ENCODE data around the gene PAXX. TPM values are rescaled to one million over a fixed set of nuclear protein-coding genes. Genes with fewer than 3 reads are reported as not detected.

PAXX gene
- total RNA-seq, 1 experiment from 2014 or later, result 46.0 TPM

- in situ Hi-C loops (cut with HindIII; ENCODE audit: low pct_unique_long_range_greater_than_20kb, low sequenced_read_pairs), result no loop called here
- no peak for DNase-seq (ENCODE audit: low read depth, low spot score)
Measured at GRCh38 chr9:136951541-136952320, 40.5 kb upstream of the PAXX start, which contains the start of gene LCN12. Gene LCN12 (plus strand): TSS chr9:136952273. CDS start chr9:136952328, 55 bp downstream.

DNA sequence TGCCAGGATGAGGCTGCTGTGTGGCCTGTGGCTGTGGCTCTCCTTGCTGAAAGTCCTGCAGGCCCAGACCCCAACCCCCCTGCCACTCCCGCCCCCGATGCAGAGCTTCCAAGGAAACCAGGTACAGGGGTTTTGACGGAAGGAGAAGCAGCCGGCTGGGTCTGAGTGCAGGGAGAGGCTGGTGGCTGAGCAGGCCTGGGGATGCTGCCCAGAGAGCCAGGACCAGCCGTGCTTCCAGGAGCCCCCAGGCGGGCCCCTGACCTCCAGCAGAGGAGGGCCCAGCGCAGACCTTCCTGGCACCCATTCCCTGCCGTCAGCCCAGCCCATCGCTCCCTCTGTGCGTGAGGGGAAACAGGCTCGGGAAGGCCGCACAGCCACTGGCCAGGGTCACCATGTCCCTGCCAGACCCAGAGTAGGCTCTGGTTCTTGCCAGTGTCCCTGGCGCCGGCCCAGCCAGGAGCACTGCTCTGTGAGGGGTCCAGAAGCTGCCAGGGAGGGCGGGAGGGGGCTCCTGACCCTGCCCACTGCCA, 39.8 kb upstream of the PAXX start:
- DNase-seq (ENCODE audit: low read depth, low spot score), result no peak
- in situ Hi-C loops (cut with HindIII; ENCODE audit: low pct_unique_long_range_greater_than_20kb, low sequenced_read_pairs), result no loop called here

DNA sequence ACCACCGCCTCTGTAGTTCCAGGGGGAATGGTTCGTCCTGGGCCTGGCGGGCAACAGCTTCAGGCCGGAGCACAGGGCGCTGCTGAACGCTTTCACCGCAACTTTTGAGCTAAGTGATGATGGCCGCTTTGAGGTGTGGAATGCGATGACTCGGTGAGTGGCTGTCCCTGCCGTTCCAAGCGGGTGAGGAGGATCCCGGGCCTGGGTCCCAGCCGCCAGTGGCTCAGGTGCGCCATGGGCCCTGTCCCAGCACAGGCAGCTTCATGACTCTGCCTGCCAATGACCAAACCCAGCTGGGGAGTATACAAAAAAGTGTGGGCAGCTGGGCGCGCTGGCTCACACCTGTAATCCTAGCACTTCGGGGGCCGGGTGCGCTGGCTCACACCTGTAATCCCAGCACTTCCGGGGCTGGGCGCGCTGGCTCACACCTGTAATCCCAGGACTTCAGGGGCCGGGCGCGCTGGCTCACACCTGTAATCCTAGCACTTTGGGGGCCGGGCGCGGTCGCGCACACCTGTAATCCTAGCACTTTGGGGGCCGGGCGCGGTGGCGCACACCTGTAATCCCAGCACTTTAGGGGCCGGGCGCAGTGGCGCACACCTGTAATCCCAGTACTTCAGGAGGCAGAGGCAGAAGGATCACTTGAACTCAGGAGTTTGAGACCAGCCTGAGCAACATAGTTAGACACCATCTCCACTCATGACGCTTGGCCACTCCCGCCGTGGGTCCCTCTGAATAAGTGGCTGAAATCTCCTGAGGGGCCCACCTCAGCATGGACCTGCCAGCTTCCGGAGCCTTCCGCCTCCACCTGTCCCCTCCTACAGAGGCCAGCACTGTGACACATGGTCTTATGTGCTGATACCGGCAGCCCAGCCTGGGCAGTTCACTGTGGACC, 39.1 kb upstream of the PAXX start:
- no peak for DNase-seq (ENCODE audit: low read depth, low spot score)
- in situ Hi-C loops (cut with HindIII; ENCODE audit: low pct_unique_long_range_greater_than_20kb, low sequenced_read_pairs), result no loop called here

GRCh38 chr9:136953771-136954269, 38.4 kb upstream of the PAXX start:
- DNase-seq (ENCODE audit: low read depth, low spot score), result no peak
- in situ Hi-C loops (cut with HindIII; ENCODE audit: low pct_unique_long_range_greater_than_20kb, low sequenced_read_pairs), result no loop called here

DNA sequence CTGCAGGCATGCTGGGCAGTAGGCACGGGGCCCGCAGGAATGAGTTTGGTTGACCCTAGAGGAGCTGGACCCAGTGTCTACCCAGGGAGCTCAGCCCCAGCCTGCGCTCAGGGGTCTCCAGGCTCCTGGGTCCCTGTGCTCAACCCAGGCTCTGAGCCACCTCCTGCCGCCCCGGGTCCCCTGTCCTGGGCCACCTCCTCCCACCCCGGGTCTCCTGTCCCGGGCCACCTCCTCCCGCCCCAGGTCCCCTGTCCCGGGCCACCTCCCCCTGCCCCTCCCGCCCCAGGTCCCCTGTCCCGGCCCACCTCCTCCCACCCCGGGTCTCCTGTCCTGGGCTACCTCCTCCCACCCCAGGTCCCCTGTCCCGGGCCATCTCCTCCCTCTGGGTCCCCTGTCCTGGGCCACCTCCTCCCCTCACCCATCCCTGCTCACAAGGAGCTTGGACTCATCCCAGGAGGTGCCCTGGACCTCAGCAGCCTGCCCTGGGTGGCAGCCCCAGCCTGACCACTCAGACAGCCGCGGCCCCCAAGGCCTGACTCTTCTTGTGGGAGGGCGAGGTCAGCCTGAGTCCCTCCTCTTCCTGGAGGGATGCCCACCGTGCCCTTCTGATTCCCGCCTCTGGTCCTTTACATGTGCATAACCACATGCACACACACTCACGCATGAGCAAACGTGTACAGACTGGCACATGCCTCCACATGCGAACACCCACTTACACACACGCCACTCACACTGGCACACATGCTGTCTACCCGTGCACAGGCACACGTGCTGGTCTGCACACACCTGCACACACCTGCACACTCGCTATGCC, 37.7 kb upstream of the PAXX start:
- in situ Hi-C loops (cut with HindIII; ENCODE audit: low pct_unique_long_range_greater_than_20kb, low sequenced_read_pairs), result no loop called here
- no peak for DNase-seq (ENCODE audit: low read depth, low spot score)

DNA sequence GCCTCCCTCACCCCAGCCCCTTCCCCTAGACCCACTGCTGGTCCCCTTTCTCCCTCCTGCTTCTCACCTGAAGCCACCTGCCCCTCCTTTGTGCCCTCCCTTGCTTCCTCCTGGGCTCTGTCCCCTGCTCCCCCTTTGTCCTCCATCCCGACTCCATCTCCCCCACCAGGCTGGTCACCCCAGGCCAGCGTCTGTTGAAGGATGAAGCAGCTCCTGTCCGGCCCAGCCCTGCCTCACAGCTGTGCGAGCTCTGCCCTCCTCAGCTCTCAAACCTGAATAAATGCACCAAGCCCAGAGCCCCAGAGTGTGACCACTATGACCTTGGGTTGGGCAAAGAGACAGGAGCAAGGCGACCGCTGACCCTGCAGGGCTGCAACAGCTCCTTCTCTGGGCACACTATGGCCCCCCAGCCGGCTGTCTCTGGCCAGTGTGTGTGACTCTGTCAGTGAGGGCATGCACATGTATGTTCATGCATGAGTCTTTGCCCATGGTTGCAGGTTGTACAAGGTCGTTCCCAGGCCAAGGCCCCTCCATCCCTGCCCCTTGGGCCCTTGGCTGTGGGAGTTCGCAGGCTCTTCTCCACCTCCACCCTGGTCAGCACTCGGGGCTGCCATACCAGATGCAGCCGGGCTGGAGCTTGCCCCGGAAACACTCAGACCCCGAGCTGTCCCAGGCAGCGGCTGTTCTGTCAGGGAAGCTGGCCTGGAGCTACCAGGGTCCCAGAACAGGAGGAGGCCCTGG, 36.9 kb upstream of the PAXX start:
- DNase-seq (ENCODE audit: low read depth, low spot score), result no peak
- in situ Hi-C loops (cut with HindIII; ENCODE audit: low pct_unique_long_range_greater_than_20kb, low sequenced_read_pairs), result no loop called here

DNA sequence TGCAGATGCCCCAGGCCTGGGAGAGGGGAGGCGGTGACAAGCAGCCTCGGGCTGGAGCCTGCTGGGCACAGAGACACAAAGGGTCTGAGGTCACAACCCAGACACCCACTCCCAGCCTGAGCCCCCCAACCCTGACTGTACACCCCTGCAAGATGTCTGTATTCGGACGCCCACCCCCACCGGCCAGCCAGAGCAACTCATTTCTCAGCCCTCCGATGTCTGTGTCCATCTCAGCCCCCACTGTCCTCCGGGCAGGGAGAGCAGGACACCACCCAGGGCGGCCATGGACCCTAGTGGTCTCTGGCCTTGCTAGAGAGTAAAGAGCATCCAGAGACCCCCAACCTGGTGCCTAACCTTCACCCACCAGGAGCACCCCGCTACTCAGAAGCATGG, 36.3 kb upstream of the PAXX start:
- DNase-seq (ENCODE audit: low read depth, low spot score), result no peak
- in situ Hi-C loops (cut with HindIII; ENCODE audit: low pct_unique_long_range_greater_than_20kb, low sequenced_read_pairs), result no loop called here

DNA sequence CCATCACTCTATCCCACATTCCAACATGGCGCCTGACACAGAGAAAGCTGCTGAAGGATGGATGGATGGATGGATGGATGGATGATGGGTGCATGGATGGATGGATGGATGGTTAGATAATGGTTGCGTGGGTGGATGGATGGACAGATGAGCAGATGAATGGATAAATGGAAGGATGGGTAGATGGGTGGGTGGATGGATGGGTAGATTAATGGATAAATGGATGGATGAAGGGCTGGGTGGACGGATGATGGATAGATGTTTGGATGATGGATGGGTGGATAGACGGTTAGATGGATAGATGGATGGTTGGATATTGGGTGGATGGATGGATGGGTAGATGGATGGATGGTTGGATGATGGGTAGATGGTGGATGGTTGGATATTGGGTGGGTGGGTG, 35.6 kb upstream of the PAXX start:
- DNase-seq (ENCODE audit: low read depth, low spot score), result no peak
- in situ Hi-C loops (cut with HindIII; ENCODE audit: low pct_unique_long_range_greater_than_20kb, low sequenced_read_pairs), result no loop called here

GRCh38 chr9:136957461-136957860, 34.8 kb upstream of the PAXX start:
- in situ Hi-C loops (cut with HindIII; ENCODE audit: low pct_unique_long_range_greater_than_20kb, low sequenced_read_pairs), result no loop called here
- no peak for DNase-seq (ENCODE audit: low read depth, low spot score)

- DNase-seq (ENCODE audit: low read depth, low spot score), result no peak
- in situ Hi-C loops (cut with HindIII; ENCODE audit: low pct_unique_long_range_greater_than_20kb, low sequenced_read_pairs), result no loop called here
Measured at GRCh38 chr9:136957901-136958300, 34.3 kb upstream of the PAXX start.

DNA sequence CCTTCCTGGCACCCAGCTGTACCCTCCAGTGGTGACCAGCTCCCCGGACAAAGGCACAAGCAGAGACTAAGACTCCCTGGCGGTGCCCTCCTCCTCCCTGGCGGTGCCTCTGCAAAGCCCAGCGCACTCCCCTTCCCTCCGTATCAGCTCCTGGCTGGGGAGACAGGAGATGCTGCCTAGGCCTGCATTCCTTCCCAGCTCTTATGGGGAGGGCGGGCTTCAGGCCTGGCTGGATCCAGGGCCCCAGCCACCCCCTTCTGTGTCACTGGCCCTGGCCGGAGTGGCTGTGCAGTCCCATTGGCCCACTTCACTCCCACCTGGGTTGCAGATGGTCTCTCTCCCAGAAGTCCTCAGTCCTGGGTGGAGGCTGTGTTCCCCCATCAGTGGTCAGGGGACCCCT, 33.7 kb upstream of the PAXX start:
- in situ Hi-C loops (cut with HindIII; ENCODE audit: low pct_unique_long_range_greater_than_20kb, low sequenced_read_pairs), result no loop called here
- DNase-seq (ENCODE audit: low read depth, low spot score), result no peak

- no peak for DNase-seq (ENCODE audit: low read depth, low spot score)
- in situ Hi-C loops (cut with HindIII; ENCODE audit: low pct_unique_long_range_greater_than_20kb, low sequenced_read_pairs), result no loop called here
Measured at GRCh38 chr9:136958898-136959850, 33.0 kb upstream of the PAXX start.

DNA sequence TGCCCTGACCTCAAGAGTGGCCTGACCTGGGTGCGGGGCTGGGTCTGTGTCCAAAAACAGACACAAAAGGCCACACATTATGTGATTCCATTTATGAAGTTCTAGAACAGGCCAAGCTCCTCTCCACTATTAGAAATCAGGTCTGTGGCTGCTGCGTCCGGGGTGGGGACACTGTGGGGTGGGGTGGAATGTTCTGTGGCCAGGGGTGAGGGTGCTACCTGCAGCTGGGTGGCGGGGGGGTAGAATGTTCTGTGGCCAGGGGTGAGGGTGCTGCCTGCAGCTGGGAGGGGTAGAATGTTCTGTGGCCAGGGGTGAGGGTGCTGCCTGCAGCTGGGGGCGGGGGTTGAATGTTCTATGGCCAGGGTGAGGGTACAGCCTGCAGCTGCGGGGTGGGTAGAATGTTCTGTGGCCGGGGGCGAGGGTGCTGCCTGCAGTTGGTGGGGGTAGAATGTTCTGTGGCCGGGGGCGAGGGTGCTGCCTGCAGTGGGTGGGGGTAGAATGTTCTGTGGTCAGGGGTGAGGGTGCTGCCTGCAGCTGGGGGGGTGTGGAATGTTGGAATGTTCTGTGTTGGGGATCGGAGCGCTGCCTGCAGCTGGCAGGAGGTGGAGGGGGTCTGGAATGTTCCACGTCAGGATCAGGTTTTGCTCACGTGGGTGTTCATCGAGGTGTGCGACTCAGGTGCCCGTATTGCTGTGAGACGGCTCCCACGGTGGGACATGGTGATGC, 31.8 kb upstream of the PAXX start:
- in situ Hi-C loops (cut with HindIII; ENCODE audit: low pct_unique_long_range_greater_than_20kb, low sequenced_read_pairs), result no loop called here
- DNase-seq (ENCODE audit: low read depth, low spot score), result no peak

DNA sequence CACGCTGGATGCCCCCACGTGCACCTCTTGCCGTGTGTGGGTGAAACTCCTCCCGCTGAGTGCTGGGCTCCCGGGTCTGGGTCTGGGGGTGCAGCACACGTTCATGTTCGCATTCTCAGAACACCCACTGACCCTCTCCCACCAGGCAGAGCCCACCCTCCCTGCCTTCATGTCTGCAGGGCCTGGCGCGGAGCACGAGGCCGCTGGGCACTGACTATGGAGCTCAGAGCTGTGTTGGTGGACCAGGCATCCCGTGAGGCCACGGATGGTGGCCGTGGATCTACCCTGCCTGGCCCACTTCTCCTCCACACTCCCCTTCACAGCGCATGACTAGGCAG, 31.3 kb upstream of the PAXX start:
- in situ Hi-C loops (cut with HindIII; ENCODE audit: low pct_unique_long_range_greater_than_20kb, low sequenced_read_pairs), result no loop called here
- DNase-seq (ENCODE audit: low read depth, low spot score), result no peak

- no peak for DNase-seq (ENCODE audit: low read depth, low spot score)
- in situ Hi-C loops (cut with HindIII; ENCODE audit: low pct_unique_long_range_greater_than_20kb, low sequenced_read_pairs), result no loop called here
Measured at GRCh38 chr9:136961279-136962065, 30.8 kb upstream of the PAXX start.
